Astrocyte (in vitro differentiated cells and primary cell): ENCODE measurements around the gene TMEM179. TPM values are rescaled to one million over a fixed set of nuclear protein-coding genes. Genes with fewer than 3 reads are reported as not detected.
A peak's percentile ranks its signal among the peaks of the same experiment; 100 is the strongest.

ENCODE experiments used
- DNase-seq: peaks from one replicate; pipeline ENCODE4 v3.0.0-alpha.2; 2010; ENCODE audit warnings: low read depth
- FAIRE-seq: peaks from 2 replicates; lab custom pipeline; 2011; peaks lifted over from hg19 to GRCh38; lab: Jason Lieb, UNC
- H2AFZ ChIP-seq: 2 replicates; pipeline ENCODE4 v1.6.0; 2012; ENCODE audit warnings: low read depth, low read length, inconsistent platforms
- H3K27ac ChIP-seq: 2 replicates; pipeline ENCODE4 v1.5.1; 2011; ENCODE audit warnings: low read depth, low read length, inconsistent platforms
- H3K27me3 ChIP-seq: 2 replicates; pipeline ENCODE4 v1.6.0; 2011; ENCODE audit warnings: low read length, inconsistent platforms; ENCODE audit not compliant: insufficient read depth
- H3K36me3 ChIP-seq: 2 replicates; pipeline ENCODE4 v1.5.1; 2011; ENCODE audit warnings: low read length, inconsistent platforms; ENCODE audit not compliant: insufficient read depth
- H3K4me1 ChIP-seq: 2 replicates; pipeline ENCODE4 v1.5.1; 2011; ENCODE audit warnings: low read length, inconsistent platforms; ENCODE audit not compliant: insufficient read depth
- H3K4me2 ChIP-seq: 2 replicates; pipeline ENCODE4 v1.6.0; 2012; ENCODE audit warnings: low read length, inconsistent platforms
- H3K4me3 ChIP-seq: 2 replicates; pipeline ENCODE4 v1.5.1; 2011; ENCODE audit warnings: low read depth, mild to moderate bottlenecking, low read length, inconsistent platforms; ENCODE audit not compliant: insufficient read depth
- H3K79me2 ChIP-seq: 2 replicates; pipeline ENCODE4 v1.6.0; 2012; ENCODE audit warnings: mild to moderate bottlenecking, low read length, inconsistent platforms; ENCODE audit not compliant: insufficient read depth
- H3K9ac ChIP-seq: 2 replicates; pipeline ENCODE4 v1.6.0; 2012; ENCODE audit warnings: mild to moderate bottlenecking, low read length, inconsistent platforms
- H3K9me3 ChIP-seq: 2 replicates; pipeline ENCODE4 v1.5.1; 2012; ENCODE audit warnings: low read depth, mild to moderate bottlenecking, low read length, inconsistent platforms; ENCODE audit not compliant: insufficient read depth
- H4K20me1 ChIP-seq: 2 replicates; pipeline ENCODE4 v1.6.0; 2012; ENCODE audit warnings: low read length, inconsistent platforms; ENCODE audit not compliant: insufficient read depth
- H3K27ac Mint-ChIP-seq: one replicate; pipeline ENCODE4 v1.8.0; 2021; ENCODE audit warnings: mild to moderate bottlenecking, mixed read lengths; ENCODE audit not compliant: unreplicated experiment
- H3K27me3 Mint-ChIP-seq: one replicate; pipeline ENCODE4 v1.8.0; 2021; ENCODE audit warnings: low read depth, mixed read lengths; ENCODE audit not compliant: unreplicated experiment
- H3K36me3 Mint-ChIP-seq: one replicate; pipeline ENCODE4 v1.8.0; 2021; ENCODE audit warnings: low read depth, mixed read lengths; ENCODE audit not compliant: unreplicated experiment
- H3K4me1 Mint-ChIP-seq: one replicate; pipeline ENCODE4 v1.8.0; 2021; ENCODE audit warnings: low read depth, mixed read lengths; ENCODE audit not compliant: unreplicated experiment
- H3K4me3 Mint-ChIP-seq: one replicate; pipeline ENCODE4 v1.8.0; 2021; ENCODE audit warnings: mild to moderate bottlenecking, moderate library complexity, mixed read lengths; ENCODE audit not compliant: unreplicated experiment
- H3K9me3 Mint-ChIP-seq: one replicate; pipeline ENCODE4 v1.8.0; 2021; ENCODE audit warnings: mild to moderate bottlenecking, mixed read lengths; ENCODE audit not compliant: unreplicated experiment
- EZH2 ChIP-seq: IDR thresholded peaks from 2 replicates; pipeline ENCODE4 v1.6.1; 2012; ENCODE audit warnings: mild to moderate bottlenecking, low read length, inconsistent platforms; ENCODE audit not compliant: insufficient read depth
- total RNA-seq: library from RNA; stranded (reverse); gene quantifications from 2 replicates; pipeline ENCODE4 v1.2.1, GENCODE V29; 2021
- TF ChIP-seq, protein P1 (sequence below): IDR thresholded peaks from 2 replicates; pipeline ENCODE4 v1.5.1; 2011; ENCODE audit warnings: low read depth, mild to moderate bottlenecking, inconsistent platforms, low read length, moderate library complexity; ENCODE audit not compliant: insufficient read depth

Gene TMEM179
- total RNA-seq, 1 donor from 2014 or later: 0.82 TPM

- H3K9me3 ChIP-seq: no peaks in the 10 kb centered on the region
- Mint-ChIP-seq H3K4me3 (no peak overlapping the region), H3K9me3 (peaks cover 5% of the 10 kb centered on the region), H3K4me1 (no peaks in the 10 kb centered on the region), H3K36me3 (peaks cover 3% of the 10 kb centered on the region), H3K27me3 (peaks cover 18% of the 10 kb centered on the region), H3K27ac (no peak overlapping the region)
- peaks cover 11% of the 10 kb centered on the region for H3K27me3 ChIP-seq
- no peak for DNase-seq
- H3K4me2 ChIP-seq: peak overlapping the region; percentile 39
- H3K27ac ChIP-seq: no peak overlapping the region
- H3K9ac ChIP-seq: no peak overlapping the region
- TF ChIP-seq, protein P1, sequence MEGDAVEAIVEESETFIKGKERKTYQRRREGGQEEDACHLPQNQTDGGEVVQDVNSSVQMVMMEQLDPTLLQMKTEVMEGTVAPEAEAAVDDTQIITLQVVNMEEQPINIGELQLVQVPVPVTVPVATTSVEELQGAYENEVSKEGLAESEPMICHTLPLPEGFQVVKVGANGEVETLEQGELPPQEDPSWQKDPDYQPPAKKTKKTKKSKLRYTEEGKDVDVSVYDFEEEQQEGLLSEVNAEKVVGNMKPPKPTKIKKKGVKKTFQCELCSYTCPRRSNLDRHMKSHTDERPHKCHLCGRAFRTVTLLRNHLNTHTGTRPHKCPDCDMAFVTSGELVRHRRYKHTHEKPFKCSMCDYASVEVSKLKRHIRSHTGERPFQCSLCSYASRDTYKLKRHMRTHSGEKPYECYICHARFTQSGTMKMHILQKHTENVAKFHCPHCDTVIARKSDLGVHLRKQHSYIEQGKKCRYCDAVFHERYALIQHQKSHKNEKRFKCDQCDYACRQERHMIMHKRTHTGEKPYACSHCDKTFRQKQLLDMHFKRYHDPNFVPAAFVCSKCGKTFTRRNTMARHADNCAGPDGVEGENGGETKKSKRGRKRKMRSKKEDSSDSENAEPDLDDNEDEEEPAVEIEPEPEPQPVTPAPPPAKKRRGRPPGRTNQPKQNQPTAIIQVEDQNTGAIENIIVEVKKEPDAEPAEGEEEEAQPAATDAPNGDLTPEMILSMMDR: peak; percentile 61
- no peak for TF ChIP-seq EZH2
- H3K79me2 ChIP-seq: no peaks in the 10 kb centered on the region
- no peak overlapping the region for H2AFZ ChIP-seq
- FAIRE-seq: no peak
- no peaks in the 10 kb centered on the region for H4K20me1 ChIP-seq
- no peaks in the 10 kb centered on the region for H3K36me3 ChIP-seq
- H3K4me1 ChIP-seq: no peaks in the 10 kb centered on the region
- H3K4me3 ChIP-seq: no peak overlapping the region
Measured at GRCh38 chr14:104639885-104640548, 35.4 kb upstream of the TMEM179 start.

DNA sequence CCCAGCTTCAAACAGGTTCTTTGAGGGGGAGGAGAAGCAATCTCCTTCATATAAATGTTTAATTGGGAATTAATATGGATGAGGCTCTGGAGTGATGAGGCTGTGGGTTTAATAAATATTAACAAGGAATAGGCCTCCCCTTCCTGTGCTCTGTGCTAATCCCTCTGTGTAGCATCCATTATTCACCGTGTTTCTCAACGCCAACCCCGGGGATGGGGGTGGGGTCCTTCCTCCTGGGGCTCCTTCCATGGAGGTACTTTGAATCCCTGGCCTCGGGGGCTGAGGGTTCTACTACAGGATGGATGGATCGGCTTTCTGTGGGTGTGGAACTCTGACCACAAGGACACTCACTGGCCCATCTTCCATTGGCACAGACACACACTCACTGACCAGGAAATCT lies 34.9 kb upstream of the TMEM179 start:
- DNase-seq (no peak), FAIRE-seq (no peak)
- Mint-ChIP-seq H3K4me1 (no peaks in the 10 kb centered on the region), H3K9me3 (peaks cover 3% of the 10 kb centered on the region), H3K4me3 (no peak overlapping the region), H3K27me3 (peaks cover 16% of the 10 kb centered on the region), H3K36me3 (peaks cover 3% of the 10 kb centered on the region), H3K27ac (no peak overlapping the region)
- Histone ChIP-seq H4K20me1 (no peaks in the 10 kb centered on the region), H3K4me2 (no peak overlapping the region), H2AFZ (no peak overlapping the region), H3K4me3 (no peak overlapping the region), H3K27ac (no peak overlapping the region), H3K4me1 (no peaks in the 10 kb centered on the region), H3K27me3 (peaks cover 11% of the 10 kb centered on the region), H3K79me2 (no peaks in the 10 kb centered on the region), H3K36me3 (no peaks in the 10 kb centered on the region), H3K9ac (no peak overlapping the region), H3K9me3 (no peaks in the 10 kb centered on the region)
- TF ChIP-seq EZH2: no peak
- TF ChIP-seq, protein P1: no peak

DNA sequence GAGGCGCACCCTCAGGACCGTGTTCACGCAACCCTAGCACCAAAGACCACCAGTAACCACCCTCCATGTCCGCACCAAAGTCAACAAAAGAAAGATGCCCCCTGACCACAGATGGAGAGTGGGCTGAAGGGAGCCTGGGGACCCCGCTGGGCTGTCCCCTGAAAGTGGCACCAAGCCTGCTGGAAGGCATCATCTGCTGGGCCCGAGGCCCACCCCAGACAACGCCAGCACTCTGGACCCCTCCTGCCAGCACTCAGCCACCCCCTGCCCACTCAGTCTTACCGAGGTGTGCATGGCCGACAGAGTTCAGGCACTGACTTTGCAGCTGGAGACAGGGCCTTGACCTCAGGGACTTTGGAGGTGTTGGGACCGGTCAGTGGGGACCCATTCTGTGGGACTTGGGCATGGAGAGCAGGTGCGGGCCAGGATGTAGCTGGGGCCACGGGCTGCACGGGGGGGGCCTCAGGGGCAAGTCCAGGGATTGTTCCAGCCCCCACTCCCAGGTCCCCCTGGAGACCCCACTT lies 34.4 kb upstream of the TMEM179 start:
- Histone ChIP-seq H3K4me3 (no peak overlapping the region), H3K36me3 (no peaks in the 10 kb centered on the region), H3K9me3 (no peaks in the 10 kb centered on the region), H3K27ac (no peak overlapping the region), H2AFZ (no peak overlapping the region), H3K4me1 (no peaks in the 10 kb centered on the region), H3K79me2 (no peaks in the 10 kb centered on the region), H3K9ac (no peak overlapping the region), H3K4me2 (no peak overlapping the region), H3K27me3 (peaks cover 11% of the 10 kb centered on the region), H4K20me1 (no peaks in the 10 kb centered on the region)
- Mint-ChIP-seq H3K27me3 (peaks cover 13% of the 10 kb centered on the region), H3K27ac (no peak overlapping the region), H3K4me3 (no peak overlapping the region), H3K9me3 (peaks cover 2% of the 10 kb centered on the region), H3K4me1 (no peaks in the 10 kb centered on the region), H3K36me3 (peaks cover 3% of the 10 kb centered on the region)
- TF ChIP-seq EZH2: no peak
- TF ChIP-seq, protein P1: no peak
- DNase-seq (no peak), FAIRE-seq (no peak)
